IMR-90 (cell line): Measurements from ENCODE around the gene ELOA. TPM values are rescaled to one million over a fixed set of nuclear protein-coding genes. Genes with fewer than 3 reads are reported as not detected.

ENCODE experiments used
- ATAC-seq: fragments of 200-7000 bp; cut with Tn5 transposase; 2 replicates; pipeline ENCODE4 v1.9.1; 2020; ENCODE audit warnings: low read depth, mild to moderate bottlenecking, moderate library complexity
- BruUV-seq: library from RNA; stranded (reverse); fragments of 400-500 nt; replicated peaks from 2 replicates; lab custom pipeline; 2021; lab: Mats Ljungman, UMichigan
- CTCF ChIA-PET: fragments of 300-600 bp; formaldehyde crosslinking; extraction: SDS; loops from one replicate; lab custom pipeline; 2021; ENCODE audit warnings: antibody characterized with exemption; lab: Yijun Ruan, JAX
- POLR2A ChIA-PET: fragments of 300-600 bp; sonication (Branson Sonifier 250); formaldehyde crosslinking; loops from one replicate; lab custom pipeline; 2022; ENCODE audit warnings: antibody characterized with exemption; ENCODE audit not compliant: unreplicated experiment; lab: Charles Lee
- DNase-seq: peaks from one replicate; pipeline ENCODE4 v3.0.0; 2013
- H2AFZ ChIP-seq: replicated peaks from 2 replicates; pipeline ENCODE3; 2013; ENCODE audit warnings: low read length, mild to moderate bottlenecking; ENCODE audit not compliant: poor library complexity
- H2AK5ac ChIP-seq: 2 replicates; pipeline ENCODE4 v1.6.1; 2013; ENCODE audit warnings: low read depth, low read length, inconsistent platforms
- H2AK9ac ChIP-seq: replicated peaks from 2 replicates; pipeline ENCODE3; 2013; ENCODE audit warnings: mild to moderate bottlenecking, low read depth, low read length, moderate library complexity; ENCODE audit not compliant: poor library complexity
- H2BK120ac ChIP-seq: 2 replicates; pipeline ENCODE4 v1.6.1; 2013; ENCODE audit warnings: low read depth, low read length, inconsistent platforms
- H2BK15ac ChIP-seq: 3 replicates; pipeline ENCODE4 v1.6.1; 2013; ENCODE audit warnings: low read depth, low read length, inconsistent platforms
- H2BK20ac ChIP-seq: 2 replicates; pipeline ENCODE4 v1.6.1; 2013; ENCODE audit warnings: low read depth, mild to moderate bottlenecking, inconsistent platforms, low read length, moderate library complexity
- H2BK5ac ChIP-seq: 2 replicates; pipeline ENCODE4 v1.6.1; 2013; ENCODE audit warnings: mild to moderate bottlenecking, low read depth, low read length, inconsistent platforms; ENCODE audit not compliant: poor library complexity, severe bottlenecking
- H3K14ac ChIP-seq: replicated peaks from 2 replicates; pipeline ENCODE4 v1.6.1; 2013; ENCODE audit warnings: low read depth, low read length, inconsistent platforms
- H3K18ac ChIP-seq: 2 replicates; pipeline ENCODE4 v1.6.1; 2013; ENCODE audit warnings: low read depth, low read length, control low read depth
- H3K23ac ChIP-seq: 2 replicates; pipeline ENCODE4 v1.6.1; 2013; ENCODE audit warnings: low read depth, low read length, inconsistent platforms
- H3K27ac ChIP-seq: 2 replicates; pipeline ENCODE4 v1.5.1; 2013; ENCODE audit warnings: mild to moderate bottlenecking, control low read depth, low read length; ENCODE audit not compliant: insufficient read depth
- H3K27me3 ChIP-seq: 2 replicates; pipeline ENCODE4 v1.6.1; 2013; ENCODE audit warnings: low read length; ENCODE audit not compliant: control insufficient read depth, insufficient read depth
- H3K36me3 ChIP-seq: 2 replicates; pipeline ENCODE4 v1.6.1; 2013; ENCODE audit warnings: low read length, mixed read lengths; ENCODE audit not compliant: control insufficient read depth, insufficient read depth
- H3K4ac ChIP-seq: 2 replicates; pipeline ENCODE4 v1.6.1; 2013; ENCODE audit warnings: low read depth, low read length, inconsistent platforms
- H3K4me1 ChIP-seq: 2 replicates; pipeline ENCODE4 v1.6.1; 2013; ENCODE audit warnings: low read length, mixed read lengths; ENCODE audit not compliant: control insufficient read depth, insufficient read depth
- H3K4me2 ChIP-seq: 2 replicates; pipeline ENCODE4 v1.6.1; 2013; ENCODE audit warnings: low read depth, mild to moderate bottlenecking, control low read depth, low read length, moderate library complexity
- H3K4me3 ChIP-seq: 2 replicates; pipeline ENCODE4 v1.5.1; 2013; ENCODE audit warnings: low read depth, mild to moderate bottlenecking, control low read depth, low read length, moderate library complexity; ENCODE audit not compliant: insufficient read depth
- H3K56ac ChIP-seq: 2 replicates; pipeline ENCODE4 v1.6.1; 2013; ENCODE audit warnings: low read length, inconsistent platforms; ENCODE audit not compliant: insufficient read depth; ENCODE audit errors: extremely low read depth
- H3K79me1 ChIP-seq, 2 experiments: 2 replicates each; pipeline ENCODE4 v1.6.1; 2013; ENCODE audit warnings: low read length in 2 of 2, inconsistent platforms in 1 of 2, low read depth in 1 of 2
- H3K9ac ChIP-seq: 2 replicates; pipeline ENCODE4 v1.6.1; 2013; ENCODE audit warnings: low read depth, low read length, control low read depth
- H3K9me1 ChIP-seq: 2 replicates; pipeline ENCODE4 v1.6.1; 2013; ENCODE audit warnings: low read length, inconsistent platforms; ENCODE audit not compliant: insufficient read depth
- H3K9me3 ChIP-seq: 2 replicates; pipeline ENCODE4 v1.6.1; 2013; ENCODE audit warnings: low read length; ENCODE audit not compliant: control insufficient read depth, insufficient read depth
- H4K20me1 ChIP-seq: 2 replicates; pipeline ENCODE4 v1.6.1; 2013; ENCODE audit warnings: low read length, inconsistent platforms; ENCODE audit not compliant: insufficient read depth
- H4K5ac ChIP-seq: 2 replicates; pipeline ENCODE4 v1.6.1; 2013; ENCODE audit warnings: mild to moderate bottlenecking, low read depth, low read length, control low read depth
- H4K8ac ChIP-seq, 2 experiments: 2 replicates each; pipeline ENCODE4 v1.6.1; 2013; ENCODE audit warnings: low read depth in 2 of 2, low read length in 2 of 2, control low read depth in 1 of 2, inconsistent platforms in 1 of 2
- H4K91ac ChIP-seq: 2 replicates; pipeline ENCODE4 v1.6.1; 2013; ENCODE audit warnings: low read depth, low read length, inconsistent platforms; ENCODE audit not compliant: insufficient read depth
- BHLHE40 ChIP-seq: fragments of 150-350 bp; IDR thresholded peaks from 2 replicates; pipeline ENCODE4 v1.6.1; 2016; ENCODE audit warnings: mild to moderate bottlenecking, low read depth, low read length
- FOS ChIP-seq: fragments of 150-350 bp; IDR thresholded peaks from 2 replicates; pipeline ENCODE4 v1.6.1; 2016; ENCODE audit warnings: low read depth, low read length
- POLR2A ChIP-seq: IDR thresholded peaks from 2 replicates; pipeline ENCODE4 v1.6.1; 2012; ENCODE audit warnings: mild to moderate bottlenecking, low read depth, low read length
- RFX5 ChIP-seq: IDR thresholded peaks from 2 replicates; pipeline ENCODE4 v1.8.0; 2012; ENCODE audit warnings: low read depth, mild to moderate bottlenecking, low read length, moderate library complexity
- SMC3 ChIP-seq: fragments of 150-350 bp; IDR thresholded peaks from 2 replicates; pipeline ENCODE4 v1.6.1; 2016; ENCODE audit warnings: low read depth, mild to moderate bottlenecking, antibody characterized with exemption, low read length, moderate library complexity
- WGBS, 2 experiments: methylation state at CpG; one replicate each; pipeline versions ENCODE4 v1.1.5 to v1.1.7; 2013; ENCODE audit warnings: missing lambda C conversion rate in 2 of 2; ENCODE audit not compliant: insufficient read length in 1 of 2; ENCODE audit errors: extremely low coverage in 2 of 2; 5-methylcytosine and 5-hydroxymethylcytosine counted together
- dilution Hi-C: fragments of 300-500 bp; cut with HindIII; formaldehyde crosslinking; loops from one replicate; pipeline ENCODE4 v1.14.3; 2018; ENCODE audit warnings: low sequenced_read_pairs; ENCODE audit not compliant: unreplicated experiment
- in situ Hi-C: fragments of 300-500 bp; cut with MboI; formaldehyde crosslinking; loops from 3 replicates; pipeline ENCODE4 v1.14.3; 2019; ENCODE audit warnings: low sequenced_read_pairs, inconsistent platforms, mixed read lengths
- intact Hi-C: fragments of 100-400 bp; cut with micrococcal nuclease; formaldehyde crosslinking; loops from 2 replicates; pipeline ENCODE4 v1.10.0; 2022
- polyA plus RNA-seq, 3 experiments: library from polyadenylated mRNA; depleted of rRNA; stranded (reverse); fragments of >200 nt; gene quantifications; 2 replicates each; pipeline ENCODE4 v1.2.3, GENCODE V29; 2012; ENCODE audit warnings: low replicate concordance in 1 of 3
- total RNA-seq: library from RNA; depleted of rRNA; stranded (reverse); fragments of >200 nt; gene quantifications from 2 replicates; pipeline ENCODE4 v1.2.3, GENCODE V29; 2012
- TF ChIP-seq, protein P1 (sequence below): conservative IDR thresholded peaks from 2 replicates; pipeline ENCODE4 v1.5.1; 2012; ENCODE audit warnings: mild to moderate bottlenecking, low read depth, low read length, improper control_type of control experiment

Gene ELOA
- total and polyA plus RNA-seq, 2 of the 4 experiments (the other 2 are of a cell fraction) = 22.9 to 40.7 TPM

DNA sequence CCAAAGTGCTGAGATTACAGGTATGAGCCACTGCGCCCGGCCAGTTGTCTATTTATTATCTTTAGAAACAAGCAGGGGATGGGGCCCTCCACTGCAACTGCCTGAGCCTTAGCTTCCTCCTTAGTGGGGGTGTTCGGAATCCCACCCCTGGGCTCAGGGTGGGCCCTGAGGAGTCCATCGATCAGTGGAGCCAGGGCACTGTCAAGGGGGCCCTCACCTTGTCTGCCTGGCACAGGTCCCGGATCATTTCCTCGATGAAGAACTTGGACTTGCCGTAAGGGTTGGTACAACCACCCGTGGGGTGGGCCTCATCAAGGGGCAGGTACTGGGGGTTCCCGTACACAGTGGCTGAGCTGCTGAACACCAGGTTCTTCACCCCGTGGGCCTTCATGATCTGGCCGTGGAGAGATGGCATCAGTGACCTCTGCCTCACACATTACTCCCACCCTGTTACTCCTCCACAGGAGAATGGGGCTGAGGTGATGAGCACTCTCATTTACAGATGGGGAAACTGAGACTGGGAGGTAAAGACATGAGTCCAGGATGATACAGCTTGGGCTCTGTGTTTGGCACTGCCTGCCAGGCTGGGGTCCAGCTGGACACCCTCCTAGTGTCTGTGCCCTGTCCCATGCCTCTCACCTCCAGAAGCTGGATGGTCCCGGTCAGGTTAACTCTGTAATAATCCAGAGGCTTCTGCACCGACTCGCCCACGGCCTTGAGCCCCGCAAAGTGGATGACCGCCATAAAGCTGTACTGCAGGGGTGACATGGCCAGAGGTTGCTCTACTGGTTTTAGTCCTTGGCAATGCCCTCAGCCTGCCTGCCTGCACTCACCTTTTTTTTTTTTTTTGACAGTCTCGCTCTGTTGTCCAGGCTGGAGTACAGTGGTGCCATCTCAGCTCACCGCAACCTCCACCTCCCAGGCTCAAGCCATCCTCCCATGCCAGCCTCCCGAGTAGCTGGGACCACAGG lies 54.5 kb downstream of the ELOA start:
- WGBS, 2 experiments = 100% methylated on average over 7 of the region's 20 CpGs; no CpG with 5 or more reads in 1 of the 2 experiments
- H4K8ac ChIP-seq = no peak overlapping the region
- H4K5ac ChIP-seq = no peak overlapping the region
- H2AK9ac ChIP-seq = no peak overlapping the region
- no peak overlapping the region for H2AFZ ChIP-seq
- no peak overlapping the region for H3K18ac ChIP-seq
- no peak overlapping the region for H3K4me2 ChIP-seq
- dilution Hi-C loops = no loop called here
- no peaks in the 10 kb centered on the region for H3K9me3 ChIP-seq
- BruUV-seq = no TSS peak
- no peak overlapping the region for H3K4me3 ChIP-seq
- H3K4me1 ChIP-seq = peaks cover 7% of the 10 kb centered on the region; the same call in 1 of the 2 replicates
- H2BK15ac ChIP-seq = no peak overlapping the region
- H4K20me1 ChIP-seq = 0 out of 2 replicates have a peak, but pooled peaks cover 4% of the 10 kb centered on the region
- H2BK120ac ChIP-seq = no peak overlapping the region
- no peak overlapping the region for H2BK5ac ChIP-seq
- no peak overlapping the region for H3K23ac ChIP-seq
- H3K9me1 ChIP-seq = peaks cover 6% of the 10 kb centered on the region; the same call in 1 of the 2 replicates
- no peak for TF ChIP-seq POLR2A
- TF ChIP-seq BHLHE40 = no peak
- TF ChIP-seq, protein P1, sequence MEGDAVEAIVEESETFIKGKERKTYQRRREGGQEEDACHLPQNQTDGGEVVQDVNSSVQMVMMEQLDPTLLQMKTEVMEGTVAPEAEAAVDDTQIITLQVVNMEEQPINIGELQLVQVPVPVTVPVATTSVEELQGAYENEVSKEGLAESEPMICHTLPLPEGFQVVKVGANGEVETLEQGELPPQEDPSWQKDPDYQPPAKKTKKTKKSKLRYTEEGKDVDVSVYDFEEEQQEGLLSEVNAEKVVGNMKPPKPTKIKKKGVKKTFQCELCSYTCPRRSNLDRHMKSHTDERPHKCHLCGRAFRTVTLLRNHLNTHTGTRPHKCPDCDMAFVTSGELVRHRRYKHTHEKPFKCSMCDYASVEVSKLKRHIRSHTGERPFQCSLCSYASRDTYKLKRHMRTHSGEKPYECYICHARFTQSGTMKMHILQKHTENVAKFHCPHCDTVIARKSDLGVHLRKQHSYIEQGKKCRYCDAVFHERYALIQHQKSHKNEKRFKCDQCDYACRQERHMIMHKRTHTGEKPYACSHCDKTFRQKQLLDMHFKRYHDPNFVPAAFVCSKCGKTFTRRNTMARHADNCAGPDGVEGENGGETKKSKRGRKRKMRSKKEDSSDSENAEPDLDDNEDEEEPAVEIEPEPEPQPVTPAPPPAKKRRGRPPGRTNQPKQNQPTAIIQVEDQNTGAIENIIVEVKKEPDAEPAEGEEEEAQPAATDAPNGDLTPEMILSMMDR = no peak
- no peak for TF ChIP-seq SMC3
- TF ChIP-seq FOS = no peak
- no peak for TF ChIP-seq RFX5
- no peak overlapping the region for H3K27ac ChIP-seq
- H3K27me3 ChIP-seq = no peaks in the 10 kb centered on the region
- no peak overlapping the region for H3K9ac ChIP-seq
- ChIA-PET POLR2A (no interaction called here), CTCF (no interaction called here)
- H2AK5ac ChIP-seq = no peak overlapping the region
- no peak overlapping the region for H3K56ac ChIP-seq
- ATAC-seq (no peak), DNase-seq (no peak)
- in situ Hi-C loops = no loop called here
- no peak overlapping the region for H3K4ac ChIP-seq
- H3K36me3 ChIP-seq = peaks cover 28% of the 10 kb centered on the region
- intact Hi-C loops = no loop called here
- no peak overlapping the region for H2BK20ac ChIP-seq
- H3K79me1 ChIP-seq = peaks cover 17 to 46% of the 10 kb centered on the region in 2 experiments
- H3K14ac ChIP-seq = no peak overlapping the region
- H4K91ac ChIP-seq = no peak overlapping the region
